MM.1S (cell line): Measurements from ENCODE around the gene RANBP1.

Experiments used
- DNase-seq: peaks from one replicate; pipeline ENCODE4 v3.0.0-alpha.2; 2015
- H2AFZ ChIP-seq: fragments of 300-600 bp; sonication (generic); 2 replicates; pipeline ENCODE4 v1.6.0; 2016; ENCODE audit warnings: antibody characterized with exemption, low read length
- H3F3A ChIP-seq: fragments of 300-600 bp; sonication (generic); 2 replicates; pipeline ENCODE4 v1.6.1; 2016; ENCODE audit warnings: mild to moderate bottlenecking, antibody characterized with exemption, low read length, moderate library complexity, mixed read lengths; ENCODE audit not compliant: insufficient read depth
- H3K27ac ChIP-seq: fragments of 300-600 bp; sonication (generic); 2 replicates; pipeline ENCODE4 v1.5.1; 2016; ENCODE audit warnings: mild to moderate bottlenecking, low read length
- H3K27me3 ChIP-seq: fragments of 300-600 bp; sonication (generic); replicated peaks from 2 replicates; pipeline ENCODE4 v1.6.0; 2016; ENCODE audit warnings: low read length; ENCODE audit not compliant: insufficient read depth
- H3K36me3 ChIP-seq: fragments of 300-600 bp; sonication (generic); replicated peaks from 2 replicates; pipeline ENCODE4 v1.6.1; 2016; ENCODE audit warnings: mild to moderate bottlenecking, low read length, mixed read lengths; ENCODE audit not compliant: insufficient read depth
- H3K4me1 ChIP-seq: fragments of 300-600 bp; sonication (generic); 2 replicates; pipeline ENCODE4 v1.6.1; 2016; ENCODE audit warnings: low read length, mixed read lengths
- H3K4me2 ChIP-seq: fragments of 300-600 bp; sonication (generic); 2 replicates; pipeline ENCODE4 v1.6.0; 2016; ENCODE audit warnings: low read depth, low read length
- H3K4me3 ChIP-seq: fragments of 300-600 bp; sonication (generic); 2 replicates; pipeline ENCODE4 v1.5.1; 2016; ENCODE audit warnings: low read length, mixed read lengths
- H3K79me2 ChIP-seq: fragments of 300-600 bp; sonication (generic); 2 replicates; pipeline ENCODE4 v1.6.1; 2016; ENCODE audit warnings: mixed run types, low read length, mixed read lengths
- H3K9ac ChIP-seq: fragments of 300-600 bp; sonication (generic); 2 replicates; pipeline ENCODE4 v1.6.1; 2016; ENCODE audit warnings: low read length, mixed read lengths
- H3K9me2 ChIP-seq: fragments of 300-600 bp; sonication (generic); replicated peaks from 2 replicates; pipeline ENCODE4 v1.6.1; 2016; ENCODE audit warnings: mild to moderate bottlenecking, low read length, mixed read lengths; ENCODE audit not compliant: insufficient read depth
- H3K9me3 ChIP-seq: fragments of 300-600 bp; sonication (generic); replicated peaks from 2 replicates; pipeline ENCODE4 v1.6.1; 2016; ENCODE audit warnings: mild to moderate bottlenecking, low read length, mixed read lengths; ENCODE audit not compliant: insufficient read depth
- H4K20me1 ChIP-seq: fragments of 300-600 bp; sonication (generic); 2 replicates; pipeline ENCODE4 v1.6.1; 2016; ENCODE audit warnings: mild to moderate bottlenecking, low read length, moderate library complexity, mixed read lengths; ENCODE audit not compliant: insufficient read depth
- CTCF ChIP-seq: fragments of 300-600 bp; sonication (generic); IDR thresholded peaks from 2 replicates; pipeline ENCODE4 v1.5.1; 2016; ENCODE audit warnings: antibody characterized with exemption, low read length, mixed read lengths
- EZH2 ChIP-seq: fragments of 300-600 bp; sonication (generic); optimal IDR thresholded peaks from 2 replicates; pipeline ENCODE3; 2017; ENCODE audit warnings: low read depth, mild to moderate bottlenecking, antibody characterized with exemption, low read length, mixed read lengths
- EZH2phosphoT487 ChIP-seq: fragments of 300-600 bp; sonication (generic); IDR thresholded peaks from 2 replicates; pipeline ENCODE4 v1.6.1; 2018; ENCODE audit warnings: antibody characterized with exemption, low read length

RANBP1 gene

GRCh38 chr22:20169253-20169822, 53.4 kb downstream of the RANBP1 start:
- no peaks in the 10 kb centered on the region for H3K9me3 ChIP-seq
- no peaks in the 10 kb centered on the region for H3K4me1 ChIP-seq
- H4K20me1 ChIP-seq: no peaks in the 10 kb centered on the region
- no peak overlapping the region for H3K27ac ChIP-seq
- peaks cover 93% of the 10 kb centered on the region for H3K27me3 ChIP-seq
- no peak overlapping the region for H3K9ac ChIP-seq
- no peaks in the 10 kb centered on the region for H3K79me2 ChIP-seq
- H3K4me2 ChIP-seq: no peak overlapping the region
- no peaks in the 10 kb centered on the region for H3K9me2 ChIP-seq
- no peaks in the 10 kb centered on the region for H3F3A ChIP-seq
- H2AFZ ChIP-seq: no peak overlapping the region
- TF ChIP-seq CTCF (no peak), EZH2phosphoT487 (no peak), EZH2 (no peak)
- H3K36me3 ChIP-seq: no peaks in the 10 kb centered on the region
- H3K4me3 ChIP-seq: no peak overlapping the region
- no peak for DNase-seq

DNA sequence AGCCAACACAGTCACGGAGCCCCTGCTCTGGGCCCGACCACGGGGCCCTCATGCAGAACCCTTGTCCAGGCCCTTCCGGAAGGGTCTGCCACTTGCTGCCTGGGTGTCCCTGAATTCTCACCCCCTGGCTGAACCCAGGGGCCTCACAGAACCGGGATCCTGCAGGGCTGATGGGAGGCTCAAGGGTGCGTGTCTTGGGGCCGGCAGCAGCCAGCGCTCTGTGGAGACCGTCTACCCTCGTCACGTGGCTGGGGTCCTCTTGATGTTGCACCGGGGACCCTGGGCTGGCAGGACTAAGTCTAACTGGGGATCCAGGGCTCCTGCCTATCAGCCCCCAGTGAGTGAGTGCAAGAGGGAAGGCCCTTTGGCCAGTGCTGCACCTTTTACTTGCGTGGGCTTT, 54.3 kb downstream of the RANBP1 start:
- no peaks in the 10 kb centered on the region for H3K9me2 ChIP-seq
- H2AFZ ChIP-seq: no peak overlapping the region
- no peak overlapping the region for H3K4me2 ChIP-seq
- H3K27me3 ChIP-seq: peaks cover 97% of the 10 kb centered on the region
- no peaks in the 10 kb centered on the region for H3K36me3 ChIP-seq
- no peak overlapping the region for H3K27ac ChIP-seq
- DNase-seq: no peak
- no peaks in the 10 kb centered on the region for H3K79me2 ChIP-seq
- H3K4me3 ChIP-seq: no peak overlapping the region
- H4K20me1 ChIP-seq: no peaks in the 10 kb centered on the region
- no peaks in the 10 kb centered on the region for H3K4me1 ChIP-seq
- H3K9ac ChIP-seq: no peak overlapping the region
- H3K9me3 ChIP-seq: no peaks in the 10 kb centered on the region
- no peaks in the 10 kb centered on the region for H3F3A ChIP-seq
- TF ChIP-seq CTCF (no peak), EZH2 (no peak), EZH2phosphoT487 (no peak)

- TF ChIP-seq EZH2: no peak
- TF ChIP-seq CTCF: no peak
- no peak for TF ChIP-seq EZH2phosphoT487
- Histone ChIP-seq H3K4me2 (no peak overlapping the region), H3K9me2 (no peaks in the 10 kb centered on the region), H3K27me3 (peaks cover 96% of the 10 kb centered on the region), H2AFZ (no peak overlapping the region), H3K9me3 (no peaks in the 10 kb centered on the region), H3K4me3 (no peak overlapping the region), H3K79me2 (no peaks in the 10 kb centered on the region), H4K20me1 (no peaks in the 10 kb centered on the region), H3F3A (no peaks in the 10 kb centered on the region), H3K36me3 (no peaks in the 10 kb centered on the region), H3K27ac (no peak overlapping the region), H3K4me1 (no peaks in the 10 kb centered on the region), H3K9ac (no peak overlapping the region)
- no peak for DNase-seq
Observed at GRCh38 chr22:20171288-20172140, 55.6 kb downstream of the RANBP1 start.
